IMR-90 (cell line): Measurements from ENCODE around the gene CDYL2. TPM values are rescaled to one million over a fixed set of nuclear protein-coding genes. Genes with fewer than 3 reads are reported as not detected.

Experiments used
- ATAC-seq: fragments of 200-7000 bp; cut with Tn5 transposase; 2 replicates; pipeline ENCODE4 v1.9.1; 2020; ENCODE audit warnings: low read depth, mild to moderate bottlenecking, moderate library complexity
- BruUV-seq: library from RNA; stranded (reverse); fragments of 400-500 nt; replicated peaks from 2 replicates; lab custom pipeline; 2021; lab: Mats Ljungman, UMichigan
- CTCF ChIA-PET: fragments of 300-600 bp; formaldehyde crosslinking; extraction: SDS; loops from one replicate; lab custom pipeline; 2021; ENCODE audit warnings: antibody characterized with exemption; lab: Yijun Ruan, JAX
- POLR2A ChIA-PET: fragments of 300-600 bp; sonication (Branson Sonifier 250); formaldehyde crosslinking; loops from one replicate; lab custom pipeline; 2022; ENCODE audit warnings: antibody characterized with exemption; ENCODE audit not compliant: unreplicated experiment; lab: Charles Lee
- DNase-seq: peaks from one replicate; pipeline ENCODE4 v3.0.0; 2013
- H2AFZ ChIP-seq: replicated peaks from 2 replicates; pipeline ENCODE3; 2013; ENCODE audit warnings: low read length, mild to moderate bottlenecking; ENCODE audit not compliant: poor library complexity
- H2AK5ac ChIP-seq: 2 replicates; pipeline ENCODE4 v1.6.1; 2013; ENCODE audit warnings: low read depth, low read length, inconsistent platforms
- H2AK9ac ChIP-seq: replicated peaks from 2 replicates; pipeline ENCODE3; 2013; ENCODE audit warnings: mild to moderate bottlenecking, low read depth, low read length, moderate library complexity; ENCODE audit not compliant: poor library complexity
- H2BK120ac ChIP-seq: 2 replicates; pipeline ENCODE4 v1.6.1; 2013; ENCODE audit warnings: low read depth, low read length, inconsistent platforms
- H2BK15ac ChIP-seq: 3 replicates; pipeline ENCODE4 v1.6.1; 2013; ENCODE audit warnings: low read depth, low read length, inconsistent platforms
- H2BK20ac ChIP-seq: 2 replicates; pipeline ENCODE4 v1.6.1; 2013; ENCODE audit warnings: low read depth, mild to moderate bottlenecking, inconsistent platforms, low read length, moderate library complexity
- H2BK5ac ChIP-seq: 2 replicates; pipeline ENCODE4 v1.6.1; 2013; ENCODE audit warnings: mild to moderate bottlenecking, low read depth, low read length, inconsistent platforms; ENCODE audit not compliant: poor library complexity, severe bottlenecking
- H3K14ac ChIP-seq: replicated peaks from 2 replicates; pipeline ENCODE4 v1.6.1; 2013; ENCODE audit warnings: low read depth, low read length, inconsistent platforms
- H3K18ac ChIP-seq: 2 replicates; pipeline ENCODE4 v1.6.1; 2013; ENCODE audit warnings: low read depth, low read length, control low read depth
- H3K23ac ChIP-seq: 2 replicates; pipeline ENCODE4 v1.6.1; 2013; ENCODE audit warnings: low read depth, low read length, inconsistent platforms
- H3K27ac ChIP-seq: 2 replicates; pipeline ENCODE4 v1.5.1; 2013; ENCODE audit warnings: mild to moderate bottlenecking, control low read depth, low read length; ENCODE audit not compliant: insufficient read depth
- H3K27me3 ChIP-seq: 2 replicates; pipeline ENCODE4 v1.6.1; 2013; ENCODE audit warnings: low read length; ENCODE audit not compliant: control insufficient read depth, insufficient read depth
- H3K36me3 ChIP-seq: 2 replicates; pipeline ENCODE4 v1.6.1; 2013; ENCODE audit warnings: low read length, mixed read lengths; ENCODE audit not compliant: control insufficient read depth, insufficient read depth
- H3K4ac ChIP-seq: 2 replicates; pipeline ENCODE4 v1.6.1; 2013; ENCODE audit warnings: low read depth, low read length, inconsistent platforms
- H3K4me1 ChIP-seq: 2 replicates; pipeline ENCODE4 v1.6.1; 2013; ENCODE audit warnings: low read length, mixed read lengths; ENCODE audit not compliant: control insufficient read depth, insufficient read depth
- H3K4me2 ChIP-seq: 2 replicates; pipeline ENCODE4 v1.6.1; 2013; ENCODE audit warnings: low read depth, mild to moderate bottlenecking, control low read depth, low read length, moderate library complexity
- H3K4me3 ChIP-seq: 2 replicates; pipeline ENCODE4 v1.5.1; 2013; ENCODE audit warnings: low read depth, mild to moderate bottlenecking, control low read depth, low read length, moderate library complexity; ENCODE audit not compliant: insufficient read depth
- H3K56ac ChIP-seq: 2 replicates; pipeline ENCODE4 v1.6.1; 2013; ENCODE audit warnings: low read length, inconsistent platforms; ENCODE audit not compliant: insufficient read depth; ENCODE audit errors: extremely low read depth
- H3K79me1 ChIP-seq, 2 experiments: 2 replicates each; pipeline ENCODE4 v1.6.1; 2013; ENCODE audit warnings: low read length in 2 of 2, inconsistent platforms in 1 of 2, low read depth in 1 of 2
- H3K9ac ChIP-seq: 2 replicates; pipeline ENCODE4 v1.6.1; 2013; ENCODE audit warnings: low read depth, low read length, control low read depth
- H3K9me1 ChIP-seq: 2 replicates; pipeline ENCODE4 v1.6.1; 2013; ENCODE audit warnings: low read length, inconsistent platforms; ENCODE audit not compliant: insufficient read depth
- H3K9me3 ChIP-seq: 2 replicates; pipeline ENCODE4 v1.6.1; 2013; ENCODE audit warnings: low read length; ENCODE audit not compliant: control insufficient read depth, insufficient read depth
- H4K20me1 ChIP-seq: 2 replicates; pipeline ENCODE4 v1.6.1; 2013; ENCODE audit warnings: low read length, inconsistent platforms; ENCODE audit not compliant: insufficient read depth
- H4K5ac ChIP-seq: 2 replicates; pipeline ENCODE4 v1.6.1; 2013; ENCODE audit warnings: mild to moderate bottlenecking, low read depth, low read length, control low read depth
- H4K8ac ChIP-seq, 2 experiments: 2 replicates each; pipeline ENCODE4 v1.6.1; 2013; ENCODE audit warnings: low read depth in 2 of 2, low read length in 2 of 2, control low read depth in 1 of 2, inconsistent platforms in 1 of 2
- H4K91ac ChIP-seq: 2 replicates; pipeline ENCODE4 v1.6.1; 2013; ENCODE audit warnings: low read depth, low read length, inconsistent platforms; ENCODE audit not compliant: insufficient read depth
- BHLHE40 ChIP-seq: fragments of 150-350 bp; IDR thresholded peaks from 2 replicates; pipeline ENCODE4 v1.6.1; 2016; ENCODE audit warnings: mild to moderate bottlenecking, low read depth, low read length
- CEBPB ChIP-seq: IDR thresholded peaks from 2 replicates; pipeline ENCODE4 v1.6.1; 2012; ENCODE audit warnings: low read depth, low read length, improper control_type of control experiment
- CHD1 ChIP-seq: IDR thresholded peaks from 2 replicates; pipeline ENCODE4 v1.6.1; 2012; ENCODE audit warnings: low read depth, low read length, improper control_type of control experiment
- FOS ChIP-seq: fragments of 150-350 bp; IDR thresholded peaks from 2 replicates; pipeline ENCODE4 v1.6.1; 2016; ENCODE audit warnings: low read depth, low read length
- MAFK ChIP-seq: IDR thresholded peaks from 2 replicates; pipeline ENCODE4 v1.6.1; 2012; ENCODE audit warnings: low read depth, low read length, improper control_type of control experiment
- MAZ ChIP-seq: IDR thresholded peaks from 2 replicates; pipeline ENCODE4 v1.6.1; 2012; ENCODE audit warnings: low read depth, mild to moderate bottlenecking, low read length, improper control_type of control experiment, moderate library complexity, borderline replicate concordance
- MXI1 ChIP-seq: IDR thresholded peaks from 2 replicates; pipeline ENCODE4 v1.6.1; 2012; ENCODE audit warnings: low read depth, mild to moderate bottlenecking, low read length, moderate library complexity, borderline replicate concordance
- NFE2L2 ChIP-seq: fragments of 150-350 bp; IDR thresholded peaks from 2 replicates; pipeline ENCODE4 v1.6.1; 2016; ENCODE audit warnings: low read depth, mild to moderate bottlenecking, low read length
- POLR2A ChIP-seq: IDR thresholded peaks from 2 replicates; pipeline ENCODE4 v1.6.1; 2012; ENCODE audit warnings: mild to moderate bottlenecking, low read depth, low read length
- RAD21 ChIP-seq: IDR thresholded peaks from 2 replicates; pipeline ENCODE4 v1.6.1; 2012; ENCODE audit warnings: low read length, improper control_type of control experiment
- RCOR1 ChIP-seq: IDR thresholded peaks from 2 replicates; pipeline ENCODE4 v1.6.1; 2012; ENCODE audit warnings: mild to moderate bottlenecking, low read length, improper control_type of control experiment; ENCODE audit not compliant: insufficient replicate concordance
- RFX5 ChIP-seq: IDR thresholded peaks from 2 replicates; pipeline ENCODE4 v1.8.0; 2012; ENCODE audit warnings: low read depth, mild to moderate bottlenecking, low read length, moderate library complexity
- SMC3 ChIP-seq: fragments of 150-350 bp; IDR thresholded peaks from 2 replicates; pipeline ENCODE4 v1.6.1; 2016; ENCODE audit warnings: low read depth, mild to moderate bottlenecking, antibody characterized with exemption, low read length, moderate library complexity
- WGBS, 2 experiments: methylation state at CpG; one replicate each; pipeline versions ENCODE4 v1.1.5 to v1.1.7; 2013; ENCODE audit warnings: missing lambda C conversion rate in 2 of 2; ENCODE audit not compliant: insufficient read length in 1 of 2; ENCODE audit errors: extremely low coverage in 2 of 2; 5-methylcytosine and 5-hydroxymethylcytosine counted together
- dilution Hi-C: fragments of 300-500 bp; cut with HindIII; formaldehyde crosslinking; loops from one replicate; pipeline ENCODE4 v1.14.3; 2018; ENCODE audit warnings: low sequenced_read_pairs; ENCODE audit not compliant: unreplicated experiment
- in situ Hi-C: fragments of 300-500 bp; cut with MboI; formaldehyde crosslinking; loops from 3 replicates; pipeline ENCODE4 v1.14.3; 2019; ENCODE audit warnings: low sequenced_read_pairs, inconsistent platforms, mixed read lengths
- intact Hi-C: fragments of 100-400 bp; cut with micrococcal nuclease; formaldehyde crosslinking; loops from 2 replicates; pipeline ENCODE4 v1.10.0; 2022
- polyA plus RNA-seq, 3 experiments: library from polyadenylated mRNA; depleted of rRNA; stranded (reverse); fragments of >200 nt; gene quantifications; 2 replicates each; pipeline ENCODE4 v1.2.3, GENCODE V29; 2012; ENCODE audit warnings: low replicate concordance in 1 of 3
- total RNA-seq: library from RNA; depleted of rRNA; stranded (reverse); fragments of >200 nt; gene quantifications from 2 replicates; pipeline ENCODE4 v1.2.3, GENCODE V29; 2012
- TF ChIP-seq, protein P1 (sequence below): fragments of 150-350 bp; IDR thresholded peaks from 2 replicates; pipeline ENCODE4 v1.6.1; 2016; ENCODE audit warnings: low read depth, mild to moderate bottlenecking, low read length, moderate library complexity, borderline replicate concordance
- TF ChIP-seq, protein P2 (sequence below): conservative IDR thresholded peaks from 2 replicates; pipeline ENCODE4 v1.5.1; 2012; ENCODE audit warnings: mild to moderate bottlenecking, low read depth, low read length, improper control_type of control experiment
- TF ChIP-seq, protein P3 (sequence below): fragments of 150-350 bp; IDR thresholded peaks from 2 replicates; pipeline ENCODE4 v1.6.1; 2017; ENCODE audit warnings: mild to moderate bottlenecking, antibody characterized with exemption, low read length, low read depth

Gene CDYL2
- total and polyA plus RNA-seq, 2 of the 4 experiments (the other 2 are of a cell fraction), result 1.2 to 3.9 TPM

DNA sequence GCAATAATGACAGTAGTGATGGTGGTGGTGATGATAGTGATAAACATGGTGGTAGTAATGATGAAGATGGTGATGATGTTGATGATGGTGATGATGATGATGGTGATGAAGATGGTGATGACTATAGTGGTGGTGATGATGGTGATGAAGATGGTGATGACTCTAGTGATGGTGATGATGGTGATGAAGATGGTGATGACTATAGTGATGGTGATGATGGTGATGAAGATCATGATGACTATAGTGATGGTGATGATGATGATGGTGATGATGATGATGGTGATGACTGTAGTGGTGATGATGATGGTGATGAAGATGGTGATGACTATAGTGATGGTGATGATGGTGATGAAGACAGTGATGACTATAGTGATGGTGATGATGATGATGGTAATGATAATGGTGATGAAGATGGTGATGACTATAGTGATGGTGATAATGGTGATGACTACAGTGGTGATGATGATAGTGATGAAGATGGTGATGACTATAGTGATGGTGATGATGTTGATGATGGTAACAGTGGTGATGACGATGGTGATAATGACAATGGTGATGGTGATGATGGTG lies 228.0 kb downstream of the CDYL2 start:
- peak overlapping the region; percentile 4 for H2BK5ac ChIP-seq
- POLR2A ChIA-PET, result no interaction called here
- no peak overlapping the region for H3K4ac ChIP-seq
- no peaks in the 10 kb centered on the region for H3K27me3 ChIP-seq
- no peaks in the 10 kb centered on the region for H3K36me3 ChIP-seq
- no peak overlapping the region for H2AK9ac ChIP-seq
- H3K4me3 ChIP-seq, result no peak overlapping the region
- no TSS peak for BruUV-seq
- no peak for DNase-seq
- H4K20me1 ChIP-seq, result no peaks in the 10 kb centered on the region
- CTCF ChIA-PET, result no interaction called here
- no peak overlapping the region for H4K5ac ChIP-seq
- H3K9me1 ChIP-seq, result no peaks in the 10 kb centered on the region
- H3K18ac ChIP-seq, result no peak overlapping the region
- H2BK20ac ChIP-seq, result no peak overlapping the region
- no peak overlapping the region for H3K9ac ChIP-seq
- H2AK5ac ChIP-seq, result no peak overlapping the region
- no peaks in the 10 kb centered on the region for H3K4me1 ChIP-seq
- H4K8ac ChIP-seq, result no peak overlapping the region
- no peak overlapping the region for H3K56ac ChIP-seq
- H3K14ac ChIP-seq, result no peak overlapping the region
- no peak overlapping the region for H2BK120ac ChIP-seq
- no peak overlapping the region for H2AFZ ChIP-seq
- WGBS, 2 experiments, result 17% methylated on average over 1 of the region's 1 CpG; no CpG with 5 or more reads in 1 of the 2 experiments
- TF ChIP-seq CEBPB, result no peak
- TF ChIP-seq, protein P1, sequence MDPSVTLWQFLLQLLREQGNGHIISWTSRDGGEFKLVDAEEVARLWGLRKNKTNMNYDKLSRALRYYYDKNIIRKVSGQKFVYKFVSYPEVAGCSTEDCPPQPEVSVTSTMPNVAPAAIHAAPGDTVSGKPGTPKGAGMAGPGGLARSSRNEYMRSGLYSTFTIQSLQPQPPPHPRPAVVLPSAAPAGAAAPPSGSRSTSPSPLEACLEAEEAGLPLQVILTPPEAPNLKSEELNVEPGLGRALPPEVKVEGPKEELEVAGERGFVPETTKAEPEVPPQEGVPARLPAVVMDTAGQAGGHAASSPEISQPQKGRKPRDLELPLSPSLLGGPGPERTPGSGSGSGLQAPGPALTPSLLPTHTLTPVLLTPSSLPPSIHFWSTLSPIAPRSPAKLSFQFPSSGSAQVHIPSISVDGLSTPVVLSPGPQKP, result no peak
- TF ChIP-seq, protein P2, sequence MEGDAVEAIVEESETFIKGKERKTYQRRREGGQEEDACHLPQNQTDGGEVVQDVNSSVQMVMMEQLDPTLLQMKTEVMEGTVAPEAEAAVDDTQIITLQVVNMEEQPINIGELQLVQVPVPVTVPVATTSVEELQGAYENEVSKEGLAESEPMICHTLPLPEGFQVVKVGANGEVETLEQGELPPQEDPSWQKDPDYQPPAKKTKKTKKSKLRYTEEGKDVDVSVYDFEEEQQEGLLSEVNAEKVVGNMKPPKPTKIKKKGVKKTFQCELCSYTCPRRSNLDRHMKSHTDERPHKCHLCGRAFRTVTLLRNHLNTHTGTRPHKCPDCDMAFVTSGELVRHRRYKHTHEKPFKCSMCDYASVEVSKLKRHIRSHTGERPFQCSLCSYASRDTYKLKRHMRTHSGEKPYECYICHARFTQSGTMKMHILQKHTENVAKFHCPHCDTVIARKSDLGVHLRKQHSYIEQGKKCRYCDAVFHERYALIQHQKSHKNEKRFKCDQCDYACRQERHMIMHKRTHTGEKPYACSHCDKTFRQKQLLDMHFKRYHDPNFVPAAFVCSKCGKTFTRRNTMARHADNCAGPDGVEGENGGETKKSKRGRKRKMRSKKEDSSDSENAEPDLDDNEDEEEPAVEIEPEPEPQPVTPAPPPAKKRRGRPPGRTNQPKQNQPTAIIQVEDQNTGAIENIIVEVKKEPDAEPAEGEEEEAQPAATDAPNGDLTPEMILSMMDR, result no peak
- no peak for TF ChIP-seq RFX5
- TF ChIP-seq BHLHE40, result no peak
- no peak for TF ChIP-seq RCOR1
- TF ChIP-seq POLR2A, result no peak
- TF ChIP-seq SMC3, result no peak
- no peak for TF ChIP-seq RAD21
- TF ChIP-seq MXI1, result no peak
- TF ChIP-seq FOS, result no peak
- no peak for TF ChIP-seq CHD1
- TF ChIP-seq, protein P3, sequence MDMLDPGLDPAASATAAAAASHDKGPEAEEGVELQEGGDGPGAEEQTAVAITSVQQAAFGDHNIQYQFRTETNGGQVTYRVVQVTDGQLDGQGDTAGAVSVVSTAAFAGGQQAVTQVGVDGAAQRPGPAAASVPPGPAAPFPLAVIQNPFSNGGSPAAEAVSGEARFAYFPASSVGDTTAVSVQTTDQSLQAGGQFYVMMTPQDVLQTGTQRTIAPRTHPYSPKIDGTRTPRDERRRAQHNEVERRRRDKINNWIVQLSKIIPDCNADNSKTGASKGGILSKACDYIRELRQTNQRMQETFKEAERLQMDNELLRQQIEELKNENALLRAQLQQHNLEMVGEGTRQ, result no peak
- no peak for TF ChIP-seq MAZ
- no peak for TF ChIP-seq NFE2L2
- no peak for TF ChIP-seq MAFK
- no peak for ATAC-seq
- H4K91ac ChIP-seq, result no peak overlapping the region
- intact Hi-C loops (no loop called here), dilution Hi-C loops (no loop called here), in situ Hi-C loops (no loop called here)
- H3K23ac ChIP-seq, result no peak overlapping the region
- H3K79me1 ChIP-seq, result no peaks in the 10 kb centered on the region
- H3K9me3 ChIP-seq, result peaks cover 10% of the 10 kb centered on the region; the same call in 1 of the 2 replicates
- H3K27ac ChIP-seq, result no peak overlapping the region
- H2BK15ac ChIP-seq, result no peak overlapping the region
- H3K4me2 ChIP-seq, result no peak overlapping the region
